HCT116 (cell line): ENCODE data around the gene DUSP16. TPM values are rescaled to one million over a fixed set of nuclear protein-coding genes. Genes with fewer than 3 reads are reported as not detected.
"Not testable (repeated sequence)": the region's sequence is repeated elsewhere in the genome, so short reads cannot be mapped to it uniquely, and the experiment has no call there.

Source experiments
- ATAC-seq: fragments of 200-7000 bp; cut with Tn5 transposase; 2 replicates; pipeline ENCODE4 v1.9.1; 2020; ENCODE audit warnings: mild to moderate bottlenecking, moderate library complexity
- BruUV-seq: library from RNA; stranded (reverse); fragments of 400-500 nt; replicated peaks from 2 replicates; lab custom pipeline; 2021; lab: Mats Ljungman, UMichigan
- CTCF ChIA-PET: fragments of 300-600 bp; sonication (Branson Sonifier 250); formaldehyde crosslinking; loops from one replicate; lab custom pipeline; 2021; ENCODE audit warnings: antibody characterized with exemption; lab: Charles Lee
- POLR2A ChIA-PET: fragments of 300-600, 350-600 bp; sonication (Branson Sonifier 250); formaldehyde crosslinking; loops from one replicate; lab custom pipeline; 2021; ENCODE audit warnings: antibody characterized with exemption; lab: Charles Lee
- RAD21 ChIA-PET, 2 experiments: fragments of 300-600 bp; sonication (Branson Sonifier 250); formaldehyde crosslinking; loops; one replicate each; lab custom pipeline; 2023; ENCODE audit warnings: low total read pairs in 2 of 2; ENCODE audit not compliant: uncharacterized antibody in 2 of 2, unreplicated experiment in 2 of 2, low non-redundant PET in 1 of 2; lab: Charles Lee
- DNase-seq: peaks from one replicate; pipeline ENCODE4 v3.0.0-alpha.2; 2010; ENCODE audit warnings: low read depth, low spot score
- H2AFZ ChIP-seq: fragments of 200-600 bp; shearing (Covaris generic), sonication (generic); 2 replicates; pipeline ENCODE4 v1.6.1; 2017; ENCODE audit warnings: low read depth, mixed run types, mixed read lengths, antibody characterized with exemption, low read length; ENCODE audit not compliant: poor library complexity, severe bottlenecking
- H3K27ac ChIP-seq: 2 replicates; pipeline ENCODE4 v1.5.1; 2012; ENCODE audit warnings: low read depth, low read length
- H3K27me3 ChIP-seq: fragments of 200-600 bp; sonication (generic); 2 replicates; pipeline ENCODE4 v1.6.1; 2016; ENCODE audit warnings: mixed run types, low read length, mixed read lengths; ENCODE audit not compliant: insufficient read depth
- H3K36me3 ChIP-seq, 2 experiments: fragments of 200-500 bp in 1 of 2; fragments of 200-600 bp in 1 of 2; sonication (Bioruptor generic) in 1 of 2; sonication (generic) in 1 of 2; 2 replicates each; pipeline versions ENCODE4 v1.5.1 to v1.6.1; 2014 to 2016; ENCODE audit warnings: low read length in 2 of 2, inconsistent platforms in 1 of 2, mixed read lengths in 1 of 2, mixed run types in 1 of 2; ENCODE audit not compliant: insufficient read depth in 2 of 2, control insufficient read depth in 1 of 2
- H3K4me1 ChIP-seq, 2 experiments: fragments of 200-600 bp in 1 of 2; sonication (generic) in 1 of 2; 2 replicates each; pipeline versions ENCODE4 v1.5.1 to v1.6.1; 2012 to 2017; ENCODE audit warnings: low read length in 2 of 2, inconsistent platforms in 1 of 2, mild to moderate bottlenecking in 1 of 2, mixed read lengths in 1 of 2, mixed run types in 1 of 2, moderate library complexity in 1 of 2; ENCODE audit not compliant: insufficient read depth in 2 of 2, control insufficient read depth in 1 of 2
- H3K4me2 ChIP-seq: fragments of 200-600 bp; sonication (generic); 2 replicates; pipeline ENCODE4 v1.6.1; 2017; ENCODE audit warnings: mixed run types, low read length, mixed read lengths
- H3K4me3 ChIP-seq, 2 experiments: fragments of 200-600 bp in 1 of 2; sonication (generic) in 1 of 2; replicated peaks in 1 of 2; 2 replicates each; pipeline ENCODE4 v1.5.1; 2011 to 2016; ENCODE audit warnings: low read length in 2 of 2, control low read depth in 1 of 2, low read depth in 1 of 2, mild to moderate bottlenecking in 1 of 2, mixed read lengths in 1 of 2, mixed run types in 1 of 2
- H3K79me2 ChIP-seq: fragments of 200-600 bp; sonication (generic); 2 replicates; pipeline ENCODE4 v1.6.1; 2017; ENCODE audit warnings: mild to moderate bottlenecking, mixed run types, low read length, moderate library complexity, mixed read lengths; ENCODE audit not compliant: insufficient read depth
- H3K9ac ChIP-seq: fragments of 200-600 bp; sonication (generic); 2 replicates; pipeline ENCODE4 v1.6.1; 2016; ENCODE audit warnings: low read length, mixed read lengths
- H3K9me2 ChIP-seq: fragments of 200-600 bp; sonication (generic), shearing (Covaris generic); 2 replicates; pipeline ENCODE4 v1.6.1; 2017; ENCODE audit warnings: mixed run types, mild to moderate bottlenecking, moderate library complexity; ENCODE audit not compliant: insufficient read depth
- H3K9me3 ChIP-seq, 2 experiments: fragments of 200-500 bp in 1 of 2; fragments of 200-600 bp in 1 of 2; sonication (Bioruptor generic) in 1 of 2; sonication (generic) in 1 of 2; 2 replicates each; pipeline ENCODE4 v1.6.1; 2014 to 2017; ENCODE audit warnings: low read length in 2 of 2, mixed read lengths in 2 of 2, inconsistent platforms in 1 of 2, low read depth in 1 of 2, mild to moderate bottlenecking in 1 of 2, mixed run types in 1 of 2, moderate library complexity in 1 of 2; ENCODE audit not compliant: control insufficient read depth in 1 of 2, insufficient read depth in 1 of 2
- H4K20me1 ChIP-seq: fragments of 200-600 bp; sonication (generic), shearing (Covaris generic); 2 replicates; pipeline ENCODE4 v1.6.1; 2017; ENCODE audit warnings: mixed run types, mild to moderate bottlenecking, moderate library complexity; ENCODE audit not compliant: insufficient read depth
- CBX3 ChIP-seq: IDR thresholded peaks from 2 replicates; pipeline ENCODE4 v1.6.1; 2012; ENCODE audit warnings: low read depth
- CEBPB ChIP-seq: IDR thresholded peaks from 2 replicates; pipeline ENCODE4 v1.6.1; 2012; ENCODE audit warnings: low read depth
- EGR1 ChIP-seq: IDR thresholded peaks from 2 replicates; pipeline ENCODE4 v1.6.1; 2012; ENCODE audit warnings: low read depth
- ELF1 ChIP-seq: IDR thresholded peaks from 2 replicates; pipeline ENCODE4 v1.6.1; 2012; ENCODE audit warnings: low read depth, borderline replicate concordance
- EZH2 ChIP-seq: fragments of 200-600 bp; sonication (generic); IDR thresholded peaks from 2 replicates; pipeline ENCODE4 v1.6.1; 2017; ENCODE audit warnings: antibody characterized with exemption, mixed run types
- EZH2phosphoT487 ChIP-seq: fragments of 200-600 bp; IDR thresholded peaks from 2 replicates; pipeline ENCODE4 v1.6.1; 2018; ENCODE audit warnings: antibody characterized with exemption, borderline replicate concordance
- JUND ChIP-seq: IDR thresholded peaks from 2 replicates; pipeline ENCODE4 v1.6.1; 2012
- POLR2A ChIP-seq: IDR thresholded peaks from 2 replicates; pipeline ENCODE4 v1.7.0; 2011; ENCODE audit warnings: borderline replicate concordance; ENCODE audit not compliant: insufficient read depth, insufficient read length; ENCODE audit errors: extremely low read depth
- POLR2AphosphoS5 ChIP-seq: IDR thresholded peaks from 2 replicates; pipeline ENCODE4 v1.6.1; 2011; ENCODE audit warnings: mild to moderate bottlenecking, low read depth, low read length, moderate library complexity
- RAD21 ChIP-seq: IDR thresholded peaks from 2 replicates; pipeline ENCODE4 v1.6.1; 2012; ENCODE audit warnings: low read depth, mild to moderate bottlenecking
- SP1 ChIP-seq: IDR thresholded peaks from 2 replicates; pipeline ENCODE4 v1.6.1; 2012; ENCODE audit warnings: low read depth
- SRF ChIP-seq: IDR thresholded peaks from 2 replicates; pipeline ENCODE4 v1.6.1; 2012; ENCODE audit warnings: low read depth
- TCF7L2 ChIP-seq: IDR thresholded peaks from 2 replicates; pipeline ENCODE4 v1.7.0; 2011; ENCODE audit warnings: borderline replicate concordance, inconsistent platforms; ENCODE audit not compliant: insufficient read depth, insufficient read length; ENCODE audit errors: extremely low read depth
- YY1 ChIP-seq: IDR thresholded peaks from 2 replicates; pipeline ENCODE4 v1.6.1; 2011; ENCODE audit warnings: low read length, low read depth, moderate library complexity, mild to moderate bottlenecking; ENCODE audit not compliant: insufficient replicate concordance; ENCODE audit errors: extremely low read depth
- ZFX ChIP-seq: fragments of 450-650 bp; IDR thresholded peaks from 2 replicates; pipeline ENCODE4 v1.6.1; 2017
- intact Hi-C: fragments of 100-400 bp; cut with micrococcal nuclease; formaldehyde crosslinking; loops from 2 replicates; pipeline ENCODE4 v1.10.0; 2022
- total RNA-seq: library from RNA; stranded (reverse); gene quantifications from one replicate; pipeline ENCODE4 v1.2.1, GENCODE V29; 2021; ENCODE audit not compliant: unreplicated experiment
- TF ChIP-seq, protein P1 (sequence below): IDR thresholded peaks from 2 replicates; pipeline ENCODE4 v1.6.1; 2012

DUSP16 gene
- total RNA-seq, 1 experiment from 2014 or later: 13.4 TPM

DNA sequence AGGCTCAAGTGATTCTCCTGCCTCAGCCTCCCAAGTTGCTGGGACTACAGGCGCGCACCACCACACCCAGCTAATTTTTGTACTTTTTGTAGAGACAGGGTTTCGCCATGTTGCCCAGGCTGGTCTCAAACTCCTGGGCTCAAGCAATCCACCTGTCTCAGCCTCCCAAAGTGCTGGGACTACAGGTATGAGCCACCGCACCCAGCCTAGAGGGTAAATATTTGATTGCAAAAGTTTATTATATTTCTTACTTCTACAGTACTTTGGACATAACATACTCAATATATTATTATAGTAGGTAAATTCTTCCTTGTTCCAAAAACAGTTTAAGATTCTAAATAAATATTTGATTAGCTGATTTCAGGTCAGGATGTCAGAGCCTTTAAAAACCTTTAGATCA lies 40.0 kb downstream of the DUSP16 start:
- H3K4me1 ChIP-seq, H3K9me3 ChIP-seq, H4K20me1 ChIP-seq, ATAC-seq, H3K4me3 ChIP-seq, RAD21 ChIA-PET, H3K79me2 ChIP-seq, DNase-seq, H3K9ac ChIP-seq, H3K27ac ChIP-seq, CTCF ChIA-PET, H3K4me2 ChIP-seq, H3K9me2 ChIP-seq, H2AFZ ChIP-seq, BruUV-seq, H3K36me3 ChIP-seq, H3K27me3 ChIP-seq, intact Hi-C loops: not testable (repeated sequence)
- POLR2A ChIA-PET: interaction anchor here (0.7 kb wide), 1 partner anchor 10 kb away, joined by 3 read pairs; no protein-coding TSS in a partner anchor

DNA sequence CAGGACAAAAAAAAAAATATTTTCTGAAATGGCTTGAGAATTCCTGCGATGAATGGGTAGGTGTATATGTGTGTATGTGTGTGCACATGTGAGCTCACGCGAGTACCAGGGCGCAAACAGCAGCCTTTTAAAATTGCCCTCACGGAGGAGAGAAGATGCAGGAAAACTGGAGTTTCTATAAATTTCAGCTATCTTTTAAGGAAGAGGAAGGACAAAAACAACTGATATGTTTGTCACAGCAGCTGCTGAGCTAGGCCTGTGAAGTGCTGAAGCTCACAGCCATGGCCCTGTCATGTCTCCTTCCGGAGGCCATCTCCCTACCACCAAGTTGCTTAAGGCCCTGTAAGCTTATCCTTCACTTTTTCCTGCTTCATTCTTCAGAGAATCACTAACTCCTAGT lies 40.8 kb downstream of the DUSP16 start:
- no peaks in the 10 kb centered on the region for H3K9me3 ChIP-seq
- no peaks in the 10 kb centered on the region for H3K36me3 ChIP-seq
- no peaks in the 10 kb centered on the region for H3K79me2 ChIP-seq
- ATAC-seq (no peak), DNase-seq (no peak)
- no peak overlapping the region for H3K4me2 ChIP-seq
- CTCF ChIA-PET: no interaction called here
- H3K27me3 ChIP-seq: no peaks in the 10 kb centered on the region
- no peak for TF ChIP-seq YY1
- TF ChIP-seq, protein P1, sequence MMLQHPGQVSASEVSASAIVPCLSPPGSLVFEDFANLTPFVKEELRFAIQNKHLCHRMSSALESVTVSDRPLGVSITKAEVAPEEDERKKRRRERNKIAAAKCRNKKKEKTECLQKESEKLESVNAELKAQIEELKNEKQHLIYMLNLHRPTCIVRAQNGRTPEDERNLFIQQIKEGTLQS: no peak
- no peak for TF ChIP-seq ZFX
- TF ChIP-seq TCF7L2: no peak
- TF ChIP-seq SRF: no peak
- TF ChIP-seq EZH2: no peak
- TF ChIP-seq SP1: no peak
- no peak for TF ChIP-seq EGR1
- no peak for TF ChIP-seq EZH2phosphoT487
- TF ChIP-seq CBX3: no peak
- TF ChIP-seq CEBPB: no peak
- TF ChIP-seq ELF1: no peak
- no peak for TF ChIP-seq POLR2A
- TF ChIP-seq JUND: no peak
- TF ChIP-seq POLR2AphosphoS5: no peak
- no peak for TF ChIP-seq RAD21
- H3K27ac ChIP-seq: no peak overlapping the region
- H3K4me3 ChIP-seq: no peak overlapping the region
- no peaks in the 10 kb centered on the region for H4K20me1 ChIP-seq
- H2AFZ ChIP-seq: no peak overlapping the region
- no peak overlapping the region for H3K9ac ChIP-seq
- no peaks in the 10 kb centered on the region for H3K9me2 ChIP-seq
- POLR2A ChIA-PET: no interaction called here
- RAD21 ChIA-PET: no interaction called here
- intact Hi-C loops: no loop called here
- no peaks in the 10 kb centered on the region for H3K4me1 ChIP-seq
- BruUV-seq: no TSS peak
